Retinal pigment epithelial cell (primary cell): ENCODE measurements around the gene ADGRL3.

Experiments
- DNase-seq: peaks from one replicate; pipeline ENCODE4 v3.0.0-alpha.2; 2010; ENCODE audit warnings: low read depth
- H3K4me3 ChIP-seq: 2 replicates; pipeline ENCODE4 v1.5.1; 2011; ENCODE audit warnings: mild to moderate bottlenecking, low read length, control low read depth, moderate library complexity
- TF ChIP-seq, protein P1 (sequence below): conservative IDR thresholded peaks from 2 replicates; pipeline ENCODE4 v1.5.1; 2011; ENCODE audit warnings: low read depth, low read length, control low read depth, inconsistent platforms

Gene ADGRL3

DNA sequence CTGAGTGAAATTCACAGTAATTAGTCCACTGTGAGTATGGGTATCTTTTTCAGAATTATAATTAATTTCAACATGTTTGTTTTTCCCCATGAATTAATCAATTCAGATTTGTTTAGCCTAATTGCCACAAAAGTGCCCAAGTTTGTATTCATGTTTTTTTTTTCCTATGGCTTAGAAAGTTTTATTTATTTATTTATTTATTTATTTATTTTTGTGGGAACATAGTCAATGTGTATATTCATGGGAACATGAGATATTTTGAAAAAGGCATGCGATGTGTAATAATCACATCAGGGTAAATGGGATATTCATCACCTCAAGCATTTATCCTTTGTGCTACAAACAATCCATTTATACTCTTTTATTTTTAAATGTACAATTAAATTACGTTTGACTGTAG lies 475.3 kb downstream of the ADGRL3 start:
- no peak overlapping the region for H3K4me3 ChIP-seq
- TF ChIP-seq, protein P1, sequence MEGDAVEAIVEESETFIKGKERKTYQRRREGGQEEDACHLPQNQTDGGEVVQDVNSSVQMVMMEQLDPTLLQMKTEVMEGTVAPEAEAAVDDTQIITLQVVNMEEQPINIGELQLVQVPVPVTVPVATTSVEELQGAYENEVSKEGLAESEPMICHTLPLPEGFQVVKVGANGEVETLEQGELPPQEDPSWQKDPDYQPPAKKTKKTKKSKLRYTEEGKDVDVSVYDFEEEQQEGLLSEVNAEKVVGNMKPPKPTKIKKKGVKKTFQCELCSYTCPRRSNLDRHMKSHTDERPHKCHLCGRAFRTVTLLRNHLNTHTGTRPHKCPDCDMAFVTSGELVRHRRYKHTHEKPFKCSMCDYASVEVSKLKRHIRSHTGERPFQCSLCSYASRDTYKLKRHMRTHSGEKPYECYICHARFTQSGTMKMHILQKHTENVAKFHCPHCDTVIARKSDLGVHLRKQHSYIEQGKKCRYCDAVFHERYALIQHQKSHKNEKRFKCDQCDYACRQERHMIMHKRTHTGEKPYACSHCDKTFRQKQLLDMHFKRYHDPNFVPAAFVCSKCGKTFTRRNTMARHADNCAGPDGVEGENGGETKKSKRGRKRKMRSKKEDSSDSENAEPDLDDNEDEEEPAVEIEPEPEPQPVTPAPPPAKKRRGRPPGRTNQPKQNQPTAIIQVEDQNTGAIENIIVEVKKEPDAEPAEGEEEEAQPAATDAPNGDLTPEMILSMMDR, result no peak
- DNase-seq, result no peak

DNA sequence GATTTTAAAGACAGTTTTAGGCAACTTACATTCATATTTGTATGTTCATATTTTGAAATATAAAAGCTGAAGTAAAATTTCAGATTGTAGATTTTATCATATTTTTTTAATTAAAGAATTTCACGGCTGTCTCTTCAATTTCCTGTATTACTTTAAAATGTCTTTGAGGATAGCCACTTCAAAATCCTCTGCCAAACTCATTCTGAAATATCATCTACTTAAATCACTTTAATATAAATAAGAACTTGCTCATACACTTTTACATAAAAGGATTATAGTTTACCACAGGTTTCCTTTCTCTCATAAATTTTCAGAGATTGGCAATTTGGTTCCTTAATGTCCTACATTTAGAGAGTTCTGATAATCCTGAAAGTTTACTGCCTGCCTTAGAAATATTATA lies 478.2 kb downstream of the ADGRL3 start:
- DNase-seq, result no peak
- TF ChIP-seq, protein P1, result no peak
- no peak overlapping the region for H3K4me3 ChIP-seq

DNA sequence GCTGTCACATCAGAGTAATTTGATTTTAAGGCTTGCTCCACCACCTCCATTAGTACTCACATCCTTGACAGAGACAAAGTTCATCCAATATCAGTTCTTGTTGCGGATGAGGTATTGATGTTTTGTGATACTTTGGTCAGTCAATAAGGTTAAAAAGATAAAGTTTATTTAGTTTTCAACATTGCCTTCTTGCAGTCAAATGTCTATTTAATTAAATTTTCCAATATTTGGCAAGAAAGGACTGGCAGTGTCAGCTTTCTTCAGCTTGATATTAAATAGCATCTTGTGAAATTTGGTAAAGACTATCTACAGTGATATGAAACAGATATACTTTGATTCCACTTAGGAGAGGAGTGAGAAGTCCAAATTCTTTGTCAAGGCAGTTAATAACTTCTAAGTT lies 493.4 kb downstream of the ADGRL3 start:
- H3K4me3 ChIP-seq, result no peak overlapping the region
- no peak for DNase-seq
- TF ChIP-seq, protein P1, result no peak

DNA sequence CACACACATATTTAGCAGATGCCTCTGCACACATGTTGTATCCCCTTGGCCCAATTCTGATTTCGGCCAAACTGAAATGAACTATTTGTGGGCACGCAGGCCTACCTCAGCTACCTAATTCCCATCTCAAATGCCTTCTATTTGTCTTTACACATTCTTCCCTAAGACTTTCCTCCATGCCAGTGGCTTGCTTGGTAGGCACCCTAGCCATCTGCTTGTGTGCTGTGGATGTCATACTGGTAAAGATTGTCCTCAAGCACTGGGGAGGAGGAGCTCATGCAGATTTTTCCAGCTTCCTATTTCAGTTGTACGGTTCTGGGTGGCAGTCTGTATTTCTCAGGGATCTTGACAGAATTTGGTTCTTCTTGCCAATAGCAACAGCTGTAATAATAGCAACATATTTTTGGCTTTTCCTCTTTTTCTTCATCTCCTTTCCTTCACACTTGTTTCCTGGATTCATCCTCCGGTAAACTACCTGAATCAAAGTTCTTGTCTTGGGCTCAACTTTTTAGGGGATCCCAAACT lies 514.3 kb downstream of the ADGRL3 start:
- no peak overlapping the region for H3K4me3 ChIP-seq
- TF ChIP-seq, protein P1, result no peak
- no peak for DNase-seq

DNA sequence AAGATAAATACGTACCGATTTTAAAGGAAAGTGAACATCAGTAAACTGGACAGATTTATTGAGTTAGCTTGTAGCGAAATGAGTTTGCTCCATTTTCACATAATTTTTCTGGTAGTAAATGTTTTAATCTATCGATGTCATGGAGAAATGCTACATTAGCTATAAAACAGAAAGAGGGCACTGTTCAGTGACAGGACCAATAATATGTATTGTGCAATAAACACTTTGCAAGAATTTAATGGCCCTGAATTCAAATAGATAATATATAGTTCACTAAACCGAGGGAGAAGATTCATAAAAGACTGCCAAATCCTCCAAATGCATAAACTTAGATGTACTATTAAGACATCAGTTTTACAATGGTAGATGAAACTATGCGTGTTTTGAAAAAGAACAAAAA lies 516.3 kb downstream of the ADGRL3 start:
- DNase-seq, result no peak
- TF ChIP-seq, protein P1, result no peak

DNA sequence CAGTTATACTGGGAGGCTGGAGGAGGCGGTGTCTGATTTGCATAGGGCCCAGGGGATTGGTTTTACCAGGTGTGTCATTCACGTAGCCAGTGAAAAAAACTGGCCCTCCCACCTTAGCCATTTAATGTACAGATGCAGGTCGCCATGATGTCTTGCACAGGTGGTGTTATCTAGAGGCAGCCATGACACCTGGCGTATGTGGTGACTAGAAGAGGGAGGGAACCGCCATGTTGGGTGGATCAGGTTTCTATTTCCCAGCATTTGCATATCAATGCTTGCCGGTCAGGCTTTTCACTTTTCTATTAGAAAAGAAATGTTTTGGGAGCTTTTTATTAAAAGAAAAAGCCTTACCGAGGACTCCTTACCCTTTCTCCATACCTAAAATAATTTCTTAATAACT lies 523.4 kb downstream of the ADGRL3 start:
- no peak for DNase-seq
- TF ChIP-seq, protein P1, result no peak
- H3K4me3 ChIP-seq, result no peak overlapping the region

More for the DNA sequence above, 516.3 kb downstream of the ADGRL3 start:
- H3K4me3 ChIP-seq, result no peak overlapping the region

DNA sequence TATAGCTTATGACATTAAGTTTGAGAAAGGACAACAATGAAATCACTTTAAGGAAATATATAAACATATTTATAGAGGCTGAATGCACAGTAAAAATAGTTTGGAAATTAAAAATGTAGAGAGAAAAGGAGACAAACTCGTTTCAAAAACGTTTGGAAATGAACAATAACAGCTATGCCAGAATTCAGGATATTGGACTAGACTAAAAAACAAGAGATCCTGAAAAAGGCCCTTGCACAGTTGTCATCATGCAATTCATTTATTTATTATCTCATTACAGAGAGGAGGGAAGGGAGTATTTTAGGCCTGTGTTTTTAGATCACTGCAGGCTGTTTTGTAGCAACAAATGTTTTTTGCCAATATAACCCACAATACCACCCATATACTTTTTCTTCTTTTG lies 527.2 kb downstream of the ADGRL3 start:
- TF ChIP-seq, protein P1, result no peak
- DNase-seq, result no peak
- H3K4me3 ChIP-seq, result no peak overlapping the region
